Large intestine (tissue), 3 donors: ENCODE results near the gene FOXE1. TPM values are rescaled to one million over a fixed set of nuclear protein-coding genes. Genes with fewer than 3 reads are reported as not detected.

Experiments
- DNase-seq, 2 donors: peaks; one replicate each; pipeline versions ENCODE4 v3.0.0 to v3.0.0-alpha.2; 2013
- H3K27ac ChIP-seq: one replicate; pipeline ENCODE4 v1.5.1; 2013; ENCODE audit warnings: low read length
- H3K27me3 ChIP-seq: 2 replicates; pipeline ENCODE4 v1.6.1; 2013; ENCODE audit warnings: low read length; ENCODE audit not compliant: control insufficient read depth, insufficient read depth
- H3K36me3 ChIP-seq: 2 replicates; pipeline ENCODE4 v1.6.1; 2013; ENCODE audit warnings: low read length; ENCODE audit not compliant: control insufficient read depth, insufficient read depth
- H3K4me1 ChIP-seq: one replicate; pipeline ENCODE4 v1.6.1; 2013; ENCODE audit warnings: low read length; ENCODE audit not compliant: control insufficient read depth, insufficient read depth
- H3K4me3 ChIP-seq: one replicate; pipeline ENCODE4 v1.5.1; 2013; ENCODE audit warnings: low read length
- H3K9me3 ChIP-seq: one replicate; pipeline ENCODE4 v1.6.1; 2013; ENCODE audit warnings: mild to moderate bottlenecking, low read depth, low read length, moderate library complexity; ENCODE audit not compliant: control insufficient read depth
- WGBS: methylation state at CpG from one replicate; pipeline ENCODE4 v1.1.5; 2013; ENCODE audit warnings: low lambda C conversion rate; ENCODE audit not compliant: insufficient coverage; 5-methylcytosine and 5-hydroxymethylcytosine counted together
- polyA plus RNA-seq: library from polyadenylated mRNA; unstranded; fragments of 120-200 nt; gene quantifications from one replicate; pipeline ENCODE4 v1.2.1, GENCODE V29; 2013

FOXE1 gene
- polyA plus RNA-seq, 1 donor: 0.01 TPM

GRCh38 chr9:97855486-97855875, 2.5 kb downstream of the FOXE1 start:
- Histone ChIP-seq H3K4me3 (no peak overlapping the region), H3K36me3 (no peaks in the 10 kb centered on the region), H3K27ac (no peak overlapping the region), H3K9me3 (peaks cover 9% of the 10 kb centered on the region), H3K27me3 (peaks cover 97% of the 10 kb centered on the region), H3K4me1 (peaks cover 12% of the 10 kb centered on the region)
- DNase-seq: no peak
- WGBS: no CpG with 5 or more reads among the region's 8 CpGs

GRCh38 chr9:97855899-97856298, 2.9 kb downstream of the FOXE1 start:
- WGBS: no CpG with 5 or more reads among the region's 5 CpGs
- Histone ChIP-seq H3K4me3 (no peak overlapping the region), H3K36me3 (no peaks in the 10 kb centered on the region), H3K27me3 (peaks cover 97% of the 10 kb centered on the region), H3K4me1 (peaks cover 12% of the 10 kb centered on the region), H3K27ac (no peak overlapping the region), H3K9me3 (peaks cover 9% of the 10 kb centered on the region)
- DNase-seq: no peak

GRCh38 chr9:97856857-97857605, 4.0 kb downstream of the FOXE1 start:
- Histone ChIP-seq H3K4me3 (no peak overlapping the region), H3K27ac (no peak overlapping the region), H3K4me1 (peaks cover 10% of the 10 kb centered on the region), H3K36me3 (no peaks in the 10 kb centered on the region), H3K27me3 (peaks cover 95% of the 10 kb centered on the region), H3K9me3 (peaks cover 4% of the 10 kb centered on the region)
- DNase-seq: no peak
- WGBS: 0% methylated on average over 1 of the region's 15 CpGs

GRCh38 chr9:97857606-97858392, 4.8 kb downstream of the FOXE1 start:
- Histone ChIP-seq H3K36me3 (no peaks in the 10 kb centered on the region), H3K9me3 (peaks cover 4% of the 10 kb centered on the region), H3K4me1 (peaks cover 8% of the 10 kb centered on the region), H3K4me3 (no peak overlapping the region), H3K27me3 (peaks cover 92% of the 10 kb centered on the region), H3K27ac (no peak overlapping the region)
- no peak for DNase-seq
- WGBS: no CpG with 5 or more reads among the region's 54 CpGs

GRCh38 chr9:97858393-97858713, 5.3 kb downstream of the FOXE1 start:
- no peak for DNase-seq
- Histone ChIP-seq H3K36me3 (no peaks in the 10 kb centered on the region), H3K4me3 (no peak overlapping the region), H3K27me3 (peaks cover 92% of the 10 kb centered on the region), H3K27ac (no peak overlapping the region), H3K9me3 (peaks cover 4% of the 10 kb centered on the region), H3K4me1 (peaks cover 8% of the 10 kb centered on the region)
- WGBS: no CpG with 5 or more reads among the region's 6 CpGs

- no CpG with 5 or more reads among the region's 1 CpG for WGBS
- Histone ChIP-seq H3K9me3 (peaks cover 4% of the 10 kb centered on the region), H3K27ac (no peak overlapping the region), H3K4me3 (no peak overlapping the region), H3K27me3 (peaks cover 91% of the 10 kb centered on the region), H3K4me1 (peaks cover 8% of the 10 kb centered on the region), H3K36me3 (no peaks in the 10 kb centered on the region)
- DNase-seq: no peak
Measured at GRCh38 chr9:97858826-97859225, 5.8 kb downstream of the FOXE1 start.

GRCh38 chr9:97859346-97859745, 6.3 kb downstream of the FOXE1 start:
- DNase-seq: no peak
- peaks cover 92% of the 10 kb centered on the region for H3K27me3 ChIP-seq

GRCh38 chr9:97860451-97861147, 7.6 kb downstream of the FOXE1 start:
- Histone ChIP-seq H3K9me3 (peaks cover 7% of the 10 kb centered on the region), H3K4me3 (no peak overlapping the region), H3K36me3 (no peaks in the 10 kb centered on the region), H3K4me1 (peaks cover 8% of the 10 kb centered on the region), H3K27ac (no peak overlapping the region), H3K27me3 (peaks cover 84% of the 10 kb centered on the region)
- DNase-seq: no peak
- WGBS: no CpG with 5 or more reads among the region's 10 CpGs

More at GRCh38 chr9:97859346-97859745, 6.3 kb downstream of the FOXE1 start:
- Histone ChIP-seq H3K27ac (no peak overlapping the region), H3K36me3 (no peaks in the 10 kb centered on the region), H3K4me3 (no peak overlapping the region), H3K4me1 (peaks cover 8% of the 10 kb centered on the region), H3K9me3 (peaks cover 4% of the 10 kb centered on the region)
- no CpG with 5 or more reads among the region's 2 CpGs for WGBS

GRCh38 chr9:97861148-97861475, 8.1 kb downstream of the FOXE1 start:
- no peak for DNase-seq
- no peak overlapping the region for H3K27ac ChIP-seq
- no peaks in the 10 kb centered on the region for H3K36me3 ChIP-seq
- no peak overlapping the region for H3K4me3 ChIP-seq
- peaks cover 8% of the 10 kb centered on the region for H3K4me1 ChIP-seq
- H3K9me3 ChIP-seq: peaks cover 7% of the 10 kb centered on the region
- peaks cover 79% of the 10 kb centered on the region for H3K27me3 ChIP-seq
- WGBS: no CpG with 5 or more reads among the region's 5 CpGs

GRCh38 chr9:97863314-97863713, 10.3 kb downstream of the FOXE1 start:
- Histone ChIP-seq H3K9me3 (peaks cover 4% of the 10 kb centered on the region), H3K4me1 (no peaks in the 10 kb centered on the region), H3K27me3 (peaks cover 59% of the 10 kb centered on the region), H3K36me3 (no peaks in the 10 kb centered on the region), H3K4me3 (no peak overlapping the region), H3K27ac (no peak overlapping the region)
- no peak for DNase-seq
- WGBS: no CpG with 5 or more reads among the region's 7 CpGs
